Right atrium auricular region (tissue), 2 donors: ENCODE data around the gene WSB2. TPM values are rescaled to one million over a fixed set of nuclear protein-coding genes. Genes with fewer than 3 reads are reported as not detected.

ENCODE experiments used
- DNase-seq: peaks from one replicate; pipeline ENCODE4 v3.0.0-alpha.2; 2019; ENCODE audit warnings: low spot score
- H3K27ac ChIP-seq, 2 donors: fragments of 200-600 bp; sonication (generic); 1 replicate in 1 of 2; 2 replicates in 1 of 2; pipeline ENCODE4 v1.5.1; 2016 to 2019
- H3K27me3 ChIP-seq, 2 donors: fragments of 200-600 bp; sonication (generic); one replicate each; pipeline versions ENCODE4 v1.5.1 to v1.6.0; 2017 to 2019
- H3K36me3 ChIP-seq: fragments of 200-600 bp; sonication (generic); one replicate; pipeline ENCODE4 v1.5.1; 2016
- H3K4me1 ChIP-seq, 2 donors: fragments of 200-600 bp; sonication (generic); one replicate each; pipeline versions ENCODE4 v1.5.1 to v1.6.0; 2017 to 2019
- H3K4me3 ChIP-seq, 2 donors: fragments of 200-600 bp; sonication (generic); 1 replicate in 1 of 2; 2 replicates in 1 of 2; pipeline ENCODE4 v1.5.1; 2017 to 2019; ENCODE audit warnings: mild to moderate bottlenecking in 1 of 2, moderate library complexity in 1 of 2
- H3K9me3 ChIP-seq, 2 donors: fragments of 200-600 bp; sonication (generic); one replicate each; pipeline ENCODE4 v1.5.1; 2019
- total RNA-seq, 2 donors: library from RNA; depleted of rRNA; stranded (reverse); fragments of >200 nt; gene quantifications; one replicate each; pipeline ENCODE4 v1.1.0, GENCODE V29; 2016
- TF ChIP-seq, protein P1 (sequence below), 2 donors: fragments of 200-600 bp; sonication (generic); IDR thresholded peaks; one replicate each; pipeline ENCODE4 v1.5.1; 2019; ENCODE audit warnings: antibody characterized with exemption in 2 of 2

WSB2 gene
- total RNA-seq = 10 to 100 TPM; 72.3 to 86.3 TPM

DNA sequence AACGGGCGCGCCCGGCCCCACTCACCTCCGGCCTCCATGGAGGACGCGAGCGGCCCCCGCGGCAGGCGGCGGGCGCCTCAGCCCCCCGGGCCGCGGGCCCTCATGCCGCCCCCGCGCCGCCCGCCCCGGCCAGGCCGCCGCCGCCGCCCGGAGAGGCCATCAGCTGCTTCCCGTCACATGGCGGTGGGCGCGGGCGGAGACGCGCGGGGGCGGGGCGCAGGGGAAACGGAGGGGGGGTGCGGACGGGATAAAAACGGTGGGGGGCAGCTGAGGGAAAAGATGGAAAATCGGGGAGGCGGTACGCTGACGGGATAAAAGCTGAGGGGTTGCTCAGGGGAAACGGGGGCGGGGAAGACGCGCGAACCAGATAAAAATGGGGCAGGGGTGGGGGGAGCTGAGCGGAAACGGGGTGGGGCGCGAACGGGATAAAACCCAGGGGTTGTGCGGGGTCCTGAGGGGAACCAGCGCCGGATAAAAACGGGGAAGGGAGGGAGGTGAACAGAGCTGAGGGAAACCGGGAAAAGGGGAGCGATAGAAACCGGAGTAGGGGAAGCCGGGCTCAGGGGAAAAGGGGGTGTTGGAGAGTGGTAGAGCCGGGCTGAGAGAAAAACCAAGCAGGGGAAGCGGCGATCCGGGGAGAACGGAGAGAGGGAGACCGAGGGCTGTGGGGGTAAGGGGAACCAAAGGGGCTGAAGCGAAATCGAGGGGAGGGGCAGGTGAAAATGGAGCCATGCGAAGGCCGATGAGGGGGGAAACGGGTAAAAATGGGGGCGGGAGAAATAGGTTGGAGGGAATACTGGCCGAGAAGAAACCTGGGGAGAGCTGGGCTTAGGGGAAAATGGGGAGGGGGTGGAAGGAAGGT, at the start of gene WSB2:
WSB2 (minus strand) TSS at position 169 of the 862 bp plus-strand sequence; CDS start at position 38, 131 bp downstream.
- TF ChIP-seq, protein P1, sequence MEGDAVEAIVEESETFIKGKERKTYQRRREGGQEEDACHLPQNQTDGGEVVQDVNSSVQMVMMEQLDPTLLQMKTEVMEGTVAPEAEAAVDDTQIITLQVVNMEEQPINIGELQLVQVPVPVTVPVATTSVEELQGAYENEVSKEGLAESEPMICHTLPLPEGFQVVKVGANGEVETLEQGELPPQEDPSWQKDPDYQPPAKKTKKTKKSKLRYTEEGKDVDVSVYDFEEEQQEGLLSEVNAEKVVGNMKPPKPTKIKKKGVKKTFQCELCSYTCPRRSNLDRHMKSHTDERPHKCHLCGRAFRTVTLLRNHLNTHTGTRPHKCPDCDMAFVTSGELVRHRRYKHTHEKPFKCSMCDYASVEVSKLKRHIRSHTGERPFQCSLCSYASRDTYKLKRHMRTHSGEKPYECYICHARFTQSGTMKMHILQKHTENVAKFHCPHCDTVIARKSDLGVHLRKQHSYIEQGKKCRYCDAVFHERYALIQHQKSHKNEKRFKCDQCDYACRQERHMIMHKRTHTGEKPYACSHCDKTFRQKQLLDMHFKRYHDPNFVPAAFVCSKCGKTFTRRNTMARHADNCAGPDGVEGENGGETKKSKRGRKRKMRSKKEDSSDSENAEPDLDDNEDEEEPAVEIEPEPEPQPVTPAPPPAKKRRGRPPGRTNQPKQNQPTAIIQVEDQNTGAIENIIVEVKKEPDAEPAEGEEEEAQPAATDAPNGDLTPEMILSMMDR (IDR thresholded peaks at IDR 0.05) = no peak
- H3K36me3 ChIP-seq = no peaks in the 10 kb centered on the region
- DNase-seq = no peak
- H3K9me3 ChIP-seq = no peaks in the 10 kb centered on the region
- H3K27ac ChIP-seq = peak within 1 kb of the TSS; percentile 98
- no peaks in the 10 kb centered on the region for H3K27me3 ChIP-seq
- H3K4me1 ChIP-seq = peaks cover 0 to 56% of the 10 kb centered on the region in 2 donors
- H3K4me3 ChIP-seq = peak within 1 kb of the TSS; percentile 79 to 86

DNA sequence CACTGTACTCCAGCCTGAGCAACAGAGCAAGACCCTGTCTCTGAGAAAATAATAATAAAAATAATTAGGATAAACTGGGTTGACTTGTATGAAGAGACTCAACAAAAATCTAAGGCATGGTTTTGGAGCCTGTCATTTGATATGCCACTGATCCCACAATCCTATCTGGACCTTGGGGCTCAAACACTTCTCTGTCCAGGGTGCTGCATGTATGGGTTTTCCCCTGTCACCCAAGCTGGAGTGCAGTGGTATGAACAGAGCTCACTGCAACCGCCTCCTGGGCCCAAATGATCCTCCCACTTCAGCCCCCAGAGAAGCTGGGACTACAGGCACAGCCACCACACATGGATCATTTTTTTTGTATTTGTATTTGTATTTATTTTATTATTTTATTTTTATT, 48.1 kb upstream of the WSB2 start:
- TF ChIP-seq, protein P1 (IDR thresholded peaks at IDR 0.05) = no peak
- DNase-seq = no peak
- no peak overlapping the region for H3K4me3 ChIP-seq
- H3K9me3 ChIP-seq = no peaks in the 10 kb centered on the region
- H3K36me3 ChIP-seq = no peaks in the 10 kb centered on the region
- no peaks in the 10 kb centered on the region for H3K4me1 ChIP-seq
- H3K27ac ChIP-seq = no peak overlapping the region
- no peaks in the 10 kb centered on the region for H3K27me3 ChIP-seq

DNA sequence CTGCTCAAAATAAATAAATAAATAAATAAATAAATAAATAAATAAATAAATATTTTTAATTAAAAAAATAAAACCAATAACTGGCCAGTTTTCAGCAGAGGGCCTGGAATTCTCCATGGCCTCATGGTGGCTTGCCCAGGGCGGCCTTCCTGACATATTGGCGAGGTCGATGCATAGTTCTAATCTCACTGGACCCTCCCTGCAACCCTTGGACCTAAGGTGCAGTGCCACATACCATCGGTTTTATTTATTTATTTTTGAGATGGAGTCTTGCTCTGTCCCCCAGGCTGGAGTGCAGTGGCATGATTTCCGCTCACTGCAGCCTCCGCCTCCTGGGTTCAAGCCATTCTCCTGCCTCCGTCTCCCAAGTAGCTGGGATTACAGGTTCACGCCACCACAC, 46.7 kb upstream of the WSB2 start:
- Histone ChIP-seq H3K4me3 (no peak overlapping the region), H3K27me3 (no peaks in the 10 kb centered on the region), H3K27ac (no peak overlapping the region), H3K4me1 (peaks cover 0 to 4% of the 10 kb centered on the region in 2 donors), H3K36me3 (no peaks in the 10 kb centered on the region), H3K9me3 (no peaks in the 10 kb centered on the region)
- TF ChIP-seq, protein P1 (IDR thresholded peaks at IDR 0.05) = no peak
- no peak for DNase-seq

DNA sequence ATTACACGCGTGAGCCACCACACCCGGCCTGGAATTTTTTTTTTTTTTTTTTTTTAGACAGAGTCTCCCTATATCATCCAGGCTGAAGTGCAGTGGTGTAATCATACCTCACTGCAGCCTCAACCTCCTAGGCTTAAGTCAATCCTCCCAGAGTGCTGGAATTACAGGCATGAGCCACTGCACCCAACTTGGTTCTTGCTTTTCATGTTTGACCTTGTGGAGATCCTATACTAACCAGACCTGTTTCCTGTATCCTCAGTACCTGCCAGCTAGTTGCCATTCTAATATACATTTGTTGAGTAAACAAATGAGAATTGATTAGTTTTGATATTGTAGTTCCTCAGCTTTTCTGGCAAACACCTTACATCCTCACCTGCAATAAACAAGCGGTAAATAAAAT, 46.0 kb upstream of the WSB2 start:
- Histone ChIP-seq H3K27ac (no peak overlapping the region), H3K27me3 (no peaks in the 10 kb centered on the region), H3K4me1 (peaks cover 0 to 10% of the 10 kb centered on the region in 2 donors), H3K36me3 (no peaks in the 10 kb centered on the region), H3K9me3 (no peaks in the 10 kb centered on the region), H3K4me3 (no peak overlapping the region)
- TF ChIP-seq, protein P1 (IDR thresholded peaks at IDR 0.05) = no peak
- DNase-seq = no peak

DNA sequence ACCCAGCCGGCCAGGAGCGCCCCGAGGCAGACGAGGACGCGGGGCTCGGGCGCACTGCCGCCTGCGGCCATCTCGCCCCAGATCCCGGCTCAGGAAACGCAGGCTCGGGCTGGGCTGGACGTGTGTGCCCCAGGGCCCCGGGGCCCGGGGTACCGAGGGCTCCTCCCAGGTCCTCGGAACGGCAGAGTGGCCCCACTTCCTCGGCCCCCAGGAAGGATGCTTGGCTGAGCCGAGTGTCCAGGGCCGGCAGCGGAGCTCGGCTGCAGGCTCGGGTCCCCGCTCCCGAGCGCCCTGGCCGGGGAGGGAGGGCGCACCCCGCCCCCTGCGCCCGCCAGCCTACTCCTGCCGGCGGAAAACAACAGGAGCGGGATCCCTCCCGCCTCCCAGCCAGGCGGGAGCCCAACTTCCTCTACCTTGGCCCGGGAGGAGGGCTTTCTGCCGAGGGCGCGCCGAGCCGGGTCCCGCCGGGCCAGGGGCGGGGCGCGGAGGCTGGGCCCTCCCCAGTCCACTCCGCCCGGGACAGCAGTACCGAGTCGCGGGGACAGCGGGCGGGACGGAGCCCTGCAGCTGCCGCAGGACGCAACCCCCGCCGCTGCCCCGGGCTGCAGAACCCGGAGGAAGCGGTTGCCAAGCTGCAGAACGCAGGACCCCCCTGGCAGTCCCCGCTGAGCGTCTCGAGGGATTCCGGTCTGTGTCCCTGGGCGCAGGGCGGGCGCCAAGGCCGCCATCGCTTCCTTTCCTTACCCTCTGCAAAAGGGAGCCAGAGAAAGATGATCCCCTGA, 42.8 kb upstream of the WSB2 start, which contains the start of gene VSIG10:
VSIG10 (minus strand) TSS at position 411 of the 782 bp plus-strand sequence; CDS start at position 71, 340 bp downstream.
- Histone ChIP-seq H3K27ac (peak within 1 kb of the TSS; percentile 78 to 85), H3K4me1 (peaks cover 0 to 10% of the 10 kb centered on the region in 2 donors), H3K9me3 (no peaks in the 10 kb centered on the region), H3K4me3 (peak within 1 kb of the TSS; percentile 60 to 92), H3K27me3 (no peaks in the 10 kb centered on the region), H3K36me3 (no peaks in the 10 kb centered on the region)
- TF ChIP-seq, protein P1 (IDR thresholded peaks at IDR 0.05) = no peak
- DNase-seq = peak; percentile 61
